Loucy (cell line): ENCODE measurements around the gene NKX2-2.

ENCODE experiments used
- H2AFZ ChIP-seq: fragments of 200-600 bp; sonication (generic); 2 replicates; pipeline ENCODE4 v1.6.0; 2016; ENCODE audit warnings: antibody characterized with exemption, mild to moderate bottlenecking, low read length, moderate library complexity
- H3F3A ChIP-seq: fragments of 200-600 bp; 2 replicates; pipeline ENCODE4 v1.6.0; 2016; ENCODE audit warnings: antibody characterized with exemption, low read depth, mild to moderate bottlenecking
- H3K27me3 ChIP-seq: fragments of 200-600 bp; sonication (generic); 2 replicates; pipeline ENCODE4 v1.6.1; 2014; ENCODE audit warnings: low read length, mild to moderate bottlenecking; ENCODE audit not compliant: insufficient read depth, poor library complexity, severe bottlenecking
- H3K36me3 ChIP-seq: fragments of 200-600 bp; sonication (generic); 2 replicates; pipeline ENCODE4 v1.6.1; 2016; ENCODE audit warnings: low read length; ENCODE audit not compliant: insufficient read depth
- H3K4me1 ChIP-seq: fragments of 200-600 bp; sonication (generic); 2 replicates; pipeline ENCODE4 v1.5.1; 2014; ENCODE audit warnings: low read length, mild to moderate bottlenecking; ENCODE audit not compliant: insufficient read depth, poor library complexity, severe bottlenecking
- H3K4me2 ChIP-seq: fragments of 200-600 bp; sonication (generic); 2 replicates; pipeline ENCODE4 v1.6.0; 2014; ENCODE audit warnings: antibody characterized with exemption, low read length, low read depth, mild to moderate bottlenecking; ENCODE audit not compliant: poor library complexity, severe bottlenecking
- H3K4me3 ChIP-seq: fragments of 200-600 bp; sonication (generic); 2 replicates; pipeline ENCODE4 v1.5.1; 2014; ENCODE audit warnings: low read length, mild to moderate bottlenecking, mixed read lengths; ENCODE audit not compliant: poor library complexity, severe bottlenecking
- H3K79me2 ChIP-seq: fragments of 200-600 bp; sonication (generic); 2 replicates; pipeline ENCODE4 v1.6.1; 2014; ENCODE audit warnings: low read length; ENCODE audit not compliant: insufficient read depth
- H3K9ac ChIP-seq: fragments of 200-600 bp; sonication (generic); 2 replicates; pipeline ENCODE4 v1.6.0; 2014; ENCODE audit warnings: mild to moderate bottlenecking, low read depth, low read length, moderate library complexity; ENCODE audit not compliant: poor library complexity, severe bottlenecking
- H3K9me2 ChIP-seq: fragments of 200-600 bp; sonication (generic); replicated peaks from 2 replicates; pipeline ENCODE4 v1.6.1; 2016; ENCODE audit warnings: low read depth, low read length, mixed read lengths
- H3K9me3 ChIP-seq: fragments of 200-600 bp; sonication (generic); 2 replicates; pipeline ENCODE4 v1.6.1; 2014; ENCODE audit warnings: mild to moderate bottlenecking, antibody characterized with exemption, low read length, low read depth; ENCODE audit not compliant: insufficient read depth
- H4K20me1 ChIP-seq: fragments of 200-600 bp; sonication (generic); 2 replicates; pipeline ENCODE4 v1.6.0; 2014; ENCODE audit warnings: antibody characterized with exemption, low read length, mild to moderate bottlenecking; ENCODE audit not compliant: insufficient read depth, poor library complexity, severe bottlenecking
- EZH2phosphoT487 ChIP-seq: fragments of 200-600 bp; IDR thresholded peaks from 2 replicates; pipeline ENCODE4 v1.6.1; 2018; ENCODE audit warnings: antibody characterized with exemption, mild to moderate bottlenecking, moderate library complexity, borderline replicate concordance
- TF ChIP-seq, protein P1 (sequence below): fragments of 200-600 bp; sonication (generic); conservative IDR thresholded peaks from 2 replicates; pipeline ENCODE4 v1.5.1; 2014; ENCODE audit warnings: mild to moderate bottlenecking, antibody characterized with exemption, low read length

The NKX2-2 gene

DNA sequence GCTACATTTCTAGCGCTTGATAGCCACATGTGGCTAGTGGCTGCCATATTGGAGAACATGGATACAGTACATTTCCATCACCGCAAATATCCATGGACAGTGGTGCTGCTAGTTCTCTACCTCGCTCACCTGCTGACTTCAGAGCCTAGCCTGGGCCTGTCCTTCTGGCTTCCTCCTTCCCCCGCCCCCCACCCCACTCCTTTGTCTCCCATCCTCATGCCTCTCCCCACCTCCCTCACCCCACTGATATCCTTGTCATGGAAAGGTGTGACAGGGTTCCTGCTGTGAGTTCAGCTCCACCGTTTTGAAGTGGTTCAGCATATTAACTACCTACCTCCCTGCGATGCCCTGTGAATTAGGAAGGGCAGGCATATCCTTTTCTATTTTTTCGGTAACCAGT lies 14.2 kb downstream of the NKX2-2 start:
- Histone ChIP-seq H3K4me1 (no peaks in the 10 kb centered on the region), H2AFZ (no peak overlapping the region), H3K27me3 (no peaks in the 10 kb centered on the region), H3K4me3 (no peak overlapping the region), H3K9me3 (no peaks in the 10 kb centered on the region), H3K4me2 (no peak overlapping the region), H3K9ac (no peak overlapping the region), H3K9me2 (no peaks in the 10 kb centered on the region), H4K20me1 (no peaks in the 10 kb centered on the region), H3K79me2 (no peaks in the 10 kb centered on the region), H3F3A (no peaks in the 10 kb centered on the region), H3K36me3 (no peaks in the 10 kb centered on the region)
- TF ChIP-seq, protein P1, sequence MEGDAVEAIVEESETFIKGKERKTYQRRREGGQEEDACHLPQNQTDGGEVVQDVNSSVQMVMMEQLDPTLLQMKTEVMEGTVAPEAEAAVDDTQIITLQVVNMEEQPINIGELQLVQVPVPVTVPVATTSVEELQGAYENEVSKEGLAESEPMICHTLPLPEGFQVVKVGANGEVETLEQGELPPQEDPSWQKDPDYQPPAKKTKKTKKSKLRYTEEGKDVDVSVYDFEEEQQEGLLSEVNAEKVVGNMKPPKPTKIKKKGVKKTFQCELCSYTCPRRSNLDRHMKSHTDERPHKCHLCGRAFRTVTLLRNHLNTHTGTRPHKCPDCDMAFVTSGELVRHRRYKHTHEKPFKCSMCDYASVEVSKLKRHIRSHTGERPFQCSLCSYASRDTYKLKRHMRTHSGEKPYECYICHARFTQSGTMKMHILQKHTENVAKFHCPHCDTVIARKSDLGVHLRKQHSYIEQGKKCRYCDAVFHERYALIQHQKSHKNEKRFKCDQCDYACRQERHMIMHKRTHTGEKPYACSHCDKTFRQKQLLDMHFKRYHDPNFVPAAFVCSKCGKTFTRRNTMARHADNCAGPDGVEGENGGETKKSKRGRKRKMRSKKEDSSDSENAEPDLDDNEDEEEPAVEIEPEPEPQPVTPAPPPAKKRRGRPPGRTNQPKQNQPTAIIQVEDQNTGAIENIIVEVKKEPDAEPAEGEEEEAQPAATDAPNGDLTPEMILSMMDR: no peak
- no peak for TF ChIP-seq EZH2phosphoT487

DNA sequence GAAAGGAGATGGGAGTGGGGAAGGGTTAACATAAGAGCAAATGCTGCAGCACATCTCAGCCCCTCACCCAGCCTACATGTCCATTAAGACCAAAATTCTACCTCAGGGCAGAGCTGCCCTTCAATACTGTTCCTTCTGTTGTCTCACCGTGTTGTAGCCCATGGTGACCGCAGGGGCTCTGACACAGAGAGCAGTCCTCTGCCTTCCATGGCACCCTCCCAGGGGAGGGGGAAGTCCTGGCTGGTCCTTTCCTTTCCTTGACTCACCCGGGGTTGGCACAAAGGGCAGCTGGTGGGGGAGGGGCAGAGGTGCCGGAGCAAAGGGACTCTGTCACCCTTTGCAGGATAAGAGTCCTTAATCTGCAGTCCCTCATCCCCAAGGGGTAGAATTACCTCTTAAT lies 15.2 kb downstream of the NKX2-2 start:
- TF ChIP-seq EZH2phosphoT487: no peak
- TF ChIP-seq, protein P1: no peak
- H3K4me1 ChIP-seq: no peaks in the 10 kb centered on the region
- no peaks in the 10 kb centered on the region for H3K27me3 ChIP-seq
- H3K79me2 ChIP-seq: no peaks in the 10 kb centered on the region
- no peaks in the 10 kb centered on the region for H3K36me3 ChIP-seq
- no peaks in the 10 kb centered on the region for H3K9me3 ChIP-seq
- no peaks in the 10 kb centered on the region for H3K9me2 ChIP-seq
- H4K20me1 ChIP-seq: no peaks in the 10 kb centered on the region
- no peak overlapping the region for H3K4me2 ChIP-seq
- H2AFZ ChIP-seq: no peak overlapping the region
- no peak overlapping the region for H3K4me3 ChIP-seq
- no peak overlapping the region for H3K9ac ChIP-seq
- H3F3A ChIP-seq: no peaks in the 10 kb centered on the region

DNA sequence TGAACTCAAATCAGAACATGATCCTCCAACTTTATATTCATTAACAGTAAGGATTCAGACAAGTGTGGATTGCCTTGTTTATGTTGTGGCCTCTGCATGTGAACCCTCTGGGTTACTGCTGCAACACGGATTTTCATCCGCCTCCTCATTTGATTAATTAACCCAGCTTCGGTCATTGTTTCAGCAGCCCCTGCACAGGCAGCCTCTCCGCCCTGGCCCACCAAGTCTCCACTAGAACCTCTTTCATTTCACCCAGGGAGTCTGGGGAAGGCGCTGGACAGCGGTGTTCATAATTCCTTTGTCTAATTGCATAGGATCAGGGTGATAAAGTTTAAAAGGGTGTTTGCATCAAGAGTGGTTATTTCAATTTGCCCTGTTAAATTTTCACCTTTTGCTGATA lies 15.7 kb downstream of the NKX2-2 start:
- H3K4me3 ChIP-seq: no peak overlapping the region
- TF ChIP-seq, protein P1: no peak
- no peak for TF ChIP-seq EZH2phosphoT487
- no peaks in the 10 kb centered on the region for H3K27me3 ChIP-seq
- H3K9ac ChIP-seq: no peak overlapping the region
- H3K36me3 ChIP-seq: no peaks in the 10 kb centered on the region
- H3F3A ChIP-seq: no peaks in the 10 kb centered on the region
- H3K9me3 ChIP-seq: no peaks in the 10 kb centered on the region
- no peaks in the 10 kb centered on the region for H3K9me2 ChIP-seq
- no peaks in the 10 kb centered on the region for H4K20me1 ChIP-seq
- no peak overlapping the region for H3K4me2 ChIP-seq
- H3K4me1 ChIP-seq: no peaks in the 10 kb centered on the region
- no peak overlapping the region for H2AFZ ChIP-seq
- H3K79me2 ChIP-seq: no peaks in the 10 kb centered on the region
